Measurements from ENCODE around the gene DDAH1.

Gene DDAH1

GRCh38 chr1:85462931-85463649, 1.9 kb downstream of the DDAH1 start:
- Histone ChIP-seq H3K79me1 (ENCODE audit: low read length) (peaks cover 4% of the 10 kb centered on the region), H3K27me3 (ENCODE audit: insufficient read depth, low read length) (peaks cover 3% of the 10 kb centered on the region), H3K4me3 (ENCODE audit: low read depth, low read length) (no peak overlapping the region), H2AK5ac (ENCODE audit: low read length) (no peak overlapping the region), H4K12ac (ENCODE audit: low read depth, low read length) (no peak overlapping the region), H3K79me2 (ENCODE audit: control insufficient read depth, insufficient read depth, low read length, poor library complexity) (no peaks in the 10 kb centered on the region), H2AFZ (ENCODE audit: insufficient read depth, low read length, poor library complexity) (no peak overlapping the region), H4K91ac (ENCODE audit: low read depth, low read length) (no peak overlapping the region), H3K27ac (ENCODE audit: low read depth, low read length) (no peak overlapping the region), H3K23ac (ENCODE audit: low read length) (no peak overlapping the region), H3K9me3 (ENCODE audit: insufficient read depth, low read depth, low read length) (no peaks in the 10 kb centered on the region), H3K4me1 (ENCODE audit: control insufficient read depth in 1 of 2, insufficient read depth in 2 of 2, low read length in 2 of 2) (no peaks in the 10 kb centered on the region), H2BK5ac (ENCODE audit: low read depth, low read length, poor library complexity) (no peak overlapping the region), H3K9ac (ENCODE audit: low read length) (no peak overlapping the region), H3K18ac (ENCODE audit: low read length) (no peak overlapping the region), H3K4me2 (ENCODE audit: low read length) (no peak overlapping the region), H3K36me3 (ENCODE audit: control insufficient read depth in 1 of 2, insufficient read depth in 2 of 2, low read length in 2 of 2) (no peaks in the 10 kb centered on the region), H3K4ac (ENCODE audit: low read depth, low read length) (no peak overlapping the region), H2BK12ac (ENCODE audit: low read length) (no peak overlapping the region), H2BK120ac (ENCODE audit: insufficient read depth, low read length, poor library complexity) (no peak overlapping the region), H3K14ac (ENCODE audit: low read length) (no peak overlapping the region), H4K8ac (ENCODE audit: low read depth, low read length) (no peak overlapping the region)
- DNase-seq: no peak
- WGBS (ENCODE audit: extremely low coverage, insufficient coverage, insufficient read length): no CpG with 5 or more reads among the region's 4 CpGs

DNA sequence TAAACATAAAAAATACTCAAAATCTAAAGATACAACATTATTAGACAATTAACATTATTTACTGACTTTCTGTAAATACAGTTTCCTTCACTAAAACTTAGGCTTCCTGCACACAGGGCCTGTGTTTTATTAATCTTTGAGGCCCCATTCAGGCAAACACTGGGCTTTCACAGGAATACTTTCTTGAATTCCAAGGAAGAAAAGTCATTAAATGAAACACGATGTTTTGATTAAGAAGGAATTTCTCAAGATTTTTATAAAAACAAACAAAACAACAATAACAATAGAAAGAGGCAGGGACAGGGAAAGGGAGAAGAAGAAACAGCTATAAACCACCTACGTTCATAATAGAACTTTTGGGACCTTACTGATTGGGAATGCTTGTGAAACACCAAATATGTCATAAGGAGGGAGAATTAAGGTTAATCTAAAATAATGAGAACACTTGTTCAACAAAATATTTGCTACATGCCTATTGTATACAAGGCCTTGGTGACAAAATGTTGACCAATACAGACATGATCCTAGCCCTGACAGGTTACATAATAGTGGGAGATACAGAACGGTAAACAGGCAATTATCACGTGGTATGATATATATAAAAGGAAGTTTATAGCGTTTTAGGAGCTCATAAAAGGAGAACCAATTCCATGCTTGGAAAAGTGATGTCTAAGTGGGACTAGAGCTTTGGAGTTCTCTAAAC, 3.6 kb downstream of the DDAH1 start:
- no peak overlapping the region for H2BK120ac ChIP-seq (ENCODE audit: insufficient read depth, low read length, poor library complexity)
- no peak overlapping the region for H2AFZ ChIP-seq (ENCODE audit: insufficient read depth, low read length, poor library complexity)
- H3K27ac ChIP-seq (ENCODE audit: low read depth, low read length): no peak overlapping the region
- H3K79me2 ChIP-seq (ENCODE audit: control insufficient read depth, insufficient read depth, low read length, poor library complexity): no peaks in the 10 kb centered on the region
- WGBS (ENCODE audit: extremely low coverage, insufficient coverage, insufficient read length): 100% methylated on average over 1 of the region's 5 CpGs
- H3K4me2 ChIP-seq (ENCODE audit: low read length): no peak overlapping the region
- H3K9ac ChIP-seq (ENCODE audit: low read length): no peak overlapping the region
- no peak overlapping the region for H2BK12ac ChIP-seq (ENCODE audit: low read length)
- H3K27me3 ChIP-seq (ENCODE audit: insufficient read depth, low read length): peaks cover 3% of the 10 kb centered on the region
- H2AK5ac ChIP-seq (ENCODE audit: low read length): no peak overlapping the region
- no peak overlapping the region for H3K4ac ChIP-seq (ENCODE audit: low read depth, low read length)
- H3K4me1 ChIP-seq (ENCODE audit: control insufficient read depth in 1 of 2, insufficient read depth in 2 of 2, low read length in 2 of 2): no peaks in the 10 kb centered on the region
- H3K18ac ChIP-seq (ENCODE audit: low read length): no peak overlapping the region
- no peaks in the 10 kb centered on the region for H3K36me3 ChIP-seq (ENCODE audit: control insufficient read depth in 1 of 2, insufficient read depth in 2 of 2, low read length in 2 of 2)
- H4K8ac ChIP-seq (ENCODE audit: low read depth, low read length): no peak overlapping the region
- no peak overlapping the region for H3K23ac ChIP-seq (ENCODE audit: low read length)
- H3K9me3 ChIP-seq (ENCODE audit: insufficient read depth, low read depth, low read length): no peaks in the 10 kb centered on the region
- no peak overlapping the region for H2BK5ac ChIP-seq (ENCODE audit: low read depth, low read length, poor library complexity)
- peaks cover 4% of the 10 kb centered on the region for H3K79me1 ChIP-seq (ENCODE audit: low read length)
- H4K91ac ChIP-seq (ENCODE audit: low read depth, low read length): no peak overlapping the region
- no peak overlapping the region for H3K14ac ChIP-seq (ENCODE audit: low read length)
- no peak overlapping the region for H4K12ac ChIP-seq (ENCODE audit: low read depth, low read length)
- no peak for DNase-seq
- H3K4me3 ChIP-seq (ENCODE audit: low read depth, low read length): no peak overlapping the region

DNA sequence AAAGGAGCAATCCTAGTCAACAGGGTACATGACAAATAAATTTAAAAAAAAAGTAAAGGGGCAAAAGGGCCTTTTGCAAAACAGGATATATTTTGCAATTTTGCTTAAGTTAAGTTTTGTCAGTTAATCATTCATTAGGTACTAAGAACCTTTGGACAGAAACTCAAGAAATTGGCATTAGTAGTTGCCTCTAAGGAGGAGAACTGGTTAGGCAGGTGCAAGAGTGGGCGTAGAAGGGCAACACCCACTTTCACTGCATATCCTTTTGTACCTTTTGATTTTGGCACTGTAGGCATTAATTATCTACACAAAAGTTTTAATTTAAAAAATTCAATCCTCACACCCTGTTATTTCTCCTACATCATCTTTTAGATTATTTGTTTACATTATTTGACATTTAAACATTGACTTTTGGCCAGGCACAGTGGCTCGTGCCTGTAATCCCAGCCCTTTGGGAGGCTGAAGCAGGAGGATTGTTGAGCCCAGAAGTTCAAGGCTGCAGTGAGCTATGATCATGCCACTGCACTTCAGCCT, 4.3 kb downstream of the DDAH1 start:
- H3K4me3 ChIP-seq (ENCODE audit: low read depth, low read length): no peak overlapping the region
- no peak overlapping the region for H3K27ac ChIP-seq (ENCODE audit: low read depth, low read length)
- no peak overlapping the region for H2BK120ac ChIP-seq (ENCODE audit: insufficient read depth, low read length, poor library complexity)
- H4K91ac ChIP-seq (ENCODE audit: low read depth, low read length): no peak overlapping the region
- no peak overlapping the region for H3K4me2 ChIP-seq (ENCODE audit: low read length)
- H2AK5ac ChIP-seq (ENCODE audit: low read length): no peak overlapping the region
- peaks cover 3% of the 10 kb centered on the region for H3K27me3 ChIP-seq (ENCODE audit: insufficient read depth, low read length)
- no peak for DNase-seq
- no peak overlapping the region for H3K9ac ChIP-seq (ENCODE audit: low read length)
- H3K36me3 ChIP-seq (ENCODE audit: control insufficient read depth in 1 of 2, insufficient read depth in 2 of 2, low read length in 2 of 2): no peaks in the 10 kb centered on the region
- H3K4me1 ChIP-seq (ENCODE audit: control insufficient read depth in 1 of 2, insufficient read depth in 2 of 2, low read length in 2 of 2): no peaks in the 10 kb centered on the region
- no peak overlapping the region for H3K23ac ChIP-seq (ENCODE audit: low read length)
- no peak overlapping the region for H4K8ac ChIP-seq (ENCODE audit: low read depth, low read length)
- H2BK5ac ChIP-seq (ENCODE audit: low read depth, low read length, poor library complexity): no peak overlapping the region
- no peaks in the 10 kb centered on the region for H3K79me2 ChIP-seq (ENCODE audit: control insufficient read depth, insufficient read depth, low read length, poor library complexity)
- no peak overlapping the region for H4K12ac ChIP-seq (ENCODE audit: low read depth, low read length)
- WGBS (ENCODE audit: extremely low coverage, insufficient coverage, insufficient read length): no CpG with 5 or more reads among the region's 2 CpGs
- H2BK12ac ChIP-seq (ENCODE audit: low read length): no peak overlapping the region
- H3K9me3 ChIP-seq (ENCODE audit: insufficient read depth, low read depth, low read length): no peaks in the 10 kb centered on the region
- peaks cover 4% of the 10 kb centered on the region for H3K79me1 ChIP-seq (ENCODE audit: low read length)
- H3K14ac ChIP-seq (ENCODE audit: low read length): no peak overlapping the region
- H3K18ac ChIP-seq (ENCODE audit: low read length): no peak overlapping the region
- H2AFZ ChIP-seq (ENCODE audit: insufficient read depth, low read length, poor library complexity): no peak overlapping the region
- no peak overlapping the region for H3K4ac ChIP-seq (ENCODE audit: low read depth, low read length)

- Histone ChIP-seq H3K79me2 (ENCODE audit: control insufficient read depth, insufficient read depth, low read length, poor library complexity) (no peaks in the 10 kb centered on the region), H3K27me3 (ENCODE audit: insufficient read depth, low read length) (peaks cover 3% of the 10 kb centered on the region), H3K79me1 (ENCODE audit: low read length) (peaks cover 2% of the 10 kb centered on the region), H2BK5ac (ENCODE audit: low read depth, low read length, poor library complexity) (no peak overlapping the region), H4K8ac (ENCODE audit: low read depth, low read length) (no peak overlapping the region), H3K27ac (ENCODE audit: low read depth, low read length) (no peak overlapping the region), H3K9ac (ENCODE audit: low read length) (no peak overlapping the region), H2BK12ac (ENCODE audit: low read length) (no peak overlapping the region), H4K91ac (ENCODE audit: low read depth, low read length) (no peak overlapping the region), H2BK120ac (ENCODE audit: insufficient read depth, low read length, poor library complexity) (no peak overlapping the region), H3K4ac (ENCODE audit: low read depth, low read length) (no peak overlapping the region), H3K9me3 (ENCODE audit: insufficient read depth, low read depth, low read length) (no peaks in the 10 kb centered on the region), H3K14ac (ENCODE audit: low read length) (no peak overlapping the region), H3K4me1 (ENCODE audit: control insufficient read depth in 1 of 2, insufficient read depth in 2 of 2, low read length in 2 of 2) (no peaks in the 10 kb centered on the region), H3K23ac (ENCODE audit: low read length) (no peak overlapping the region), H2AFZ (ENCODE audit: insufficient read depth, low read length, poor library complexity) (no peak overlapping the region), H3K18ac (ENCODE audit: low read length) (no peak overlapping the region), H4K12ac (ENCODE audit: low read depth, low read length) (no peak overlapping the region), H3K36me3 (ENCODE audit: control insufficient read depth in 1 of 2, insufficient read depth in 2 of 2, low read length in 2 of 2) (no peaks in the 10 kb centered on the region), H3K4me3 (ENCODE audit: low read depth, low read length) (no peak overlapping the region), H2AK5ac (ENCODE audit: low read length) (no peak overlapping the region), H3K4me2 (ENCODE audit: low read length) (no peak overlapping the region)
- DNase-seq: no peak
- WGBS (ENCODE audit: extremely low coverage, insufficient coverage, insufficient read length): no CpG with 5 or more reads among the region's 2 CpGs
Observed at GRCh38 chr1:85459290-85459689, 5.7 kb downstream of the DDAH1 start.

Measured in trophoblast cell (in vitro differentiated cells and primary cell).